Calu3 (cell line): ENCODE results near the gene EPAS1. TPM values are rescaled to one million over a fixed set of nuclear protein-coding genes. Genes with fewer than 3 reads are reported as not detected.

ENCODE experiments used
- BruUV-seq: library from RNA; stranded (reverse); fragments of 400-500 nt; replicated peaks from 2 replicates; lab custom pipeline; 2021; lab: Mats Ljungman, UMichigan
- CTCF ChIA-PET: fragments of 300-600 bp; sonication (Branson Sonifier 250); formaldehyde crosslinking; loops from one replicate; lab custom pipeline; 2022; ENCODE audit warnings: antibody characterized with exemption; lab: Charles Lee
- DNase-seq: peaks from one replicate; pipeline ENCODE4 v3.0.0; 2022
- H3K27ac Mint-ChIP-seq: one replicate; pipeline ENCODE4 v1.8.0; 2022; ENCODE audit warnings: mixed read lengths; ENCODE audit not compliant: unreplicated experiment
- H3K27me3 Mint-ChIP-seq: one replicate; pipeline ENCODE4 v1.8.0; 2022; ENCODE audit warnings: mixed read lengths; ENCODE audit not compliant: unreplicated experiment
- H3K36me3 Mint-ChIP-seq: one replicate; pipeline ENCODE4 v1.8.0; 2022; ENCODE audit warnings: mild to moderate bottlenecking, moderate library complexity, mixed read lengths; ENCODE audit not compliant: insufficient read depth, unreplicated experiment
- H3K4me1 Mint-ChIP-seq: one replicate; pipeline ENCODE4 v1.8.0; 2022; ENCODE audit warnings: mild to moderate bottlenecking, low read depth, mixed read lengths; ENCODE audit not compliant: unreplicated experiment
- H3K4me3 Mint-ChIP-seq: one replicate; pipeline ENCODE4 v1.8.0; 2022; ENCODE audit warnings: mild to moderate bottlenecking, low read depth, moderate library complexity, mixed read lengths; ENCODE audit not compliant: unreplicated experiment
- H3K9me3 Mint-ChIP-seq: one replicate; pipeline ENCODE4 v1.8.0; 2022; ENCODE audit warnings: low read depth, mixed read lengths; ENCODE audit not compliant: unreplicated experiment
- CTCF ChIP-seq: fragments of 200-600 bp; IDR thresholded peaks from one replicate; pipeline ENCODE4 v1.8.0; 2022; ENCODE audit warnings: antibody characterized with exemption; ENCODE audit not compliant: unreplicated experiment
- intact Hi-C: fragments of 100-400 bp; cut with micrococcal nuclease; formaldehyde crosslinking; loops from one replicate; pipeline ENCODE4 v1.10.0; 2022; ENCODE audit not compliant: unreplicated experiment
- total RNA-seq: library from RNA; stranded (reverse); gene quantifications from 2 replicates; pipeline ENCODE4 v1.2.3, GENCODE V29; 2022

EPAS1 gene
- total RNA-seq, 1 experiment from 2014 or later = 18.5 TPM

GRCh38 chr2:46410273-46411244 is 113.4 kb downstream of the EPAS1 start:
- no peaks in the 10 kb centered on the region for H3K27me3 Mint-ChIP-seq
- H3K9me3 Mint-ChIP-seq = no peaks in the 10 kb centered on the region
- peaks cover 27% of the 10 kb centered on the region for H3K4me1 Mint-ChIP-seq
- CTCF ChIA-PET = no interaction called here
- BruUV-seq = no TSS peak
- H3K36me3 Mint-ChIP-seq = peaks cover 12% of the 10 kb centered on the region
- no peak for TF ChIP-seq CTCF
- H3K4me3 Mint-ChIP-seq = no peak overlapping the region
- no peak overlapping the region for H3K27ac Mint-ChIP-seq
- intact Hi-C loops = no loop called here
- DNase-seq = no peak

GRCh38 chr2:46411245-46411641 is 114.0 kb downstream of the EPAS1 start:
- H3K27ac Mint-ChIP-seq = no peak overlapping the region
- DNase-seq = peak; percentile 21
- no peak overlapping the region for H3K4me3 Mint-ChIP-seq
- intact Hi-C loops = no loop called here
- BruUV-seq = no TSS peak
- TF ChIP-seq CTCF = no peak
- peaks cover 27% of the 10 kb centered on the region for H3K4me1 Mint-ChIP-seq
- H3K36me3 Mint-ChIP-seq = peaks cover 12% of the 10 kb centered on the region
- H3K27me3 Mint-ChIP-seq = no peaks in the 10 kb centered on the region
- CTCF ChIA-PET = no interaction called here
- H3K9me3 Mint-ChIP-seq = peaks cover 3% of the 10 kb centered on the region

- Mint-ChIP-seq H3K9me3 (peaks cover 4% of the 10 kb centered on the region), H3K27me3 (no peaks in the 10 kb centered on the region), H3K27ac (no peak overlapping the region)
These were observed 114.8 kb downstream of the EPAS1 start for GRCh38 chr2:46411985-46412384.

GRCh38 chr2:46413111-46413510 is 115.9 kb downstream of the EPAS1 start:
- intact Hi-C loops = no loop called here
- no peak overlapping the region for H3K27ac Mint-ChIP-seq

More at GRCh38 chr2:46411985-46412384, 114.8 kb downstream of the EPAS1 start:
- TF ChIP-seq CTCF = no peak
- BruUV-seq = no TSS peak
- DNase-seq = no peak
- CTCF ChIA-PET = no interaction called here
- Mint-ChIP-seq H3K4me1 (peaks cover 33% of the 10 kb centered on the region), H3K36me3 (peaks cover 12% of the 10 kb centered on the region), H3K4me3 (no peak overlapping the region)
- intact Hi-C loops = no loop called here

More at GRCh38 chr2:46413111-46413510, 115.9 kb downstream of the EPAS1 start:
- TF ChIP-seq CTCF = no peak
- DNase-seq = no peak
- H3K4me3 Mint-ChIP-seq = no peak overlapping the region
- H3K27me3 Mint-ChIP-seq = no peaks in the 10 kb centered on the region
- BruUV-seq = no TSS peak
- CTCF ChIA-PET = interaction anchor here (0.6 kb wide), 1 partner anchor 287 kb away, joined by 3 read pairs; no protein-coding TSS in a partner anchor
- H3K9me3 Mint-ChIP-seq = peaks cover 6% of the 10 kb centered on the region
- H3K4me1 Mint-ChIP-seq = peaks cover 33% of the 10 kb centered on the region
- H3K36me3 Mint-ChIP-seq = peaks cover 12% of the 10 kb centered on the region
